Measurements from ENCODE around the gene MTHFD1L. TPM values are rescaled to one million over a fixed set of nuclear protein-coding genes. Genes with fewer than 3 reads are reported as not detected.
"Not testable (repeated sequence)": the region's sequence is repeated elsewhere in the genome, so short reads cannot be mapped to it uniquely, and the experiment has no call there.

Gene MTHFD1L
- total RNA-seq, 5 donors from 2014 or later (not counting 1 experiment from before 2014, with no cell fraction given), result 9.3 to 34.2 (median 26.7) TPM

DNA sequence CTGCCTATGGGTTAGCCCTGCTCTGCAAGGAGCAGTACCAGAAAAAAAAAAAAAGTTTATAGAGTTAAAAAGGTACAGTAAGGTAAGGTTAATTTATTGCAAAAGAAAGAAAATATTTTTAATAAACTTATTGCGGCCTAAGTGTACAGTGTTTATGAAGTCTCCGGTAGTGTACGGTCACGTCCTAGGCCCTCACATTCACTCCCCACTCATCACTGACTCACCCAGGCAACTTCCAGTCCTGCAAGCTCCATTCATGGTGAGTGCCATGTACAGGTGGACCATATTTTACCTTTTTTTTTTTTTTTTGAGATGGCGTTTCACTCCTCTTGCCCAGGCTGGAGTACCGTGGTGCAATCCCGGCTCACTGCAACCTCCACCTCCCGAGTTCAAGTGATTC, 258.1 kb downstream of the MTHFD1L start:
- H3K4me1 ChIP-seq (ENCODE audit: control insufficient read depth in 1 of 2, extremely low read depth in 1 of 2, insufficient read depth in 2 of 2, low read length in 2 of 2); H3K36me3 ChIP-seq (ENCODE audit: control insufficient read depth in 2 of 2, extremely low read depth in 1 of 2, insufficient read depth in 1 of 2, low read length in 1 of 2); H3K4me3 Mint-ChIP-seq; H3K27me3 ChIP-seq (replicated peaks in 1 of 2; ENCODE audit: control insufficient read depth in 2 of 2, extremely low read depth in 1 of 2, insufficient read depth in 2 of 2, low read length in 1 of 2); H3K27ac ChIP-seq (ENCODE audit: low read length); H3K27ac Mint-ChIP-seq; H3K9me3 Mint-ChIP-seq; H3K4me1 Mint-ChIP-seq; H3K4me3 ChIP-seq (ENCODE audit: control insufficient read depth in 1 of 2, extremely low read depth in 1 of 2, low read length in 1 of 2); DNase-seq; H3K27me3 Mint-ChIP-seq; ATAC-seq (replicated peaks in 1 of 4); CTCF ChIA-PET; H3K36me3 Mint-ChIP-seq; POLR2A ChIA-PET; H3K9me3 ChIP-seq: not testable (repeated sequence)
- 100% methylated on average over 1 of the region's 8 CpGs for WGBS (ENCODE audit: insufficient coverage)

GRCh38 chr6:151125242-151125641, 259.7 kb downstream of the MTHFD1L start:
- H3K36me3 Mint-ChIP-seq; H3K27me3 Mint-ChIP-seq; H3K9me3 Mint-ChIP-seq; H3K4me1 Mint-ChIP-seq; DNase-seq; ATAC-seq (replicated peaks in 1 of 4); H3K27ac ChIP-seq (ENCODE audit: low read length); H3K36me3 ChIP-seq (ENCODE audit: control insufficient read depth in 2 of 2, extremely low read depth in 1 of 2, insufficient read depth in 1 of 2, low read length in 1 of 2); H3K4me1 ChIP-seq (ENCODE audit: control insufficient read depth in 1 of 2, extremely low read depth in 1 of 2, insufficient read depth in 2 of 2, low read length in 2 of 2); CTCF ChIA-PET; H3K4me3 Mint-ChIP-seq; H3K4me3 ChIP-seq (ENCODE audit: control insufficient read depth in 1 of 2, extremely low read depth in 1 of 2, low read length in 1 of 2); H3K9me3 ChIP-seq; H3K27ac Mint-ChIP-seq; POLR2A ChIA-PET; H3K27me3 ChIP-seq (replicated peaks in 1 of 2; ENCODE audit: control insufficient read depth in 2 of 2, extremely low read depth in 1 of 2, insufficient read depth in 2 of 2, low read length in 1 of 2): not testable (repeated sequence)
- WGBS (ENCODE audit: insufficient coverage), result 78% methylated on average over 1 of the region's 2 CpGs

DNA sequence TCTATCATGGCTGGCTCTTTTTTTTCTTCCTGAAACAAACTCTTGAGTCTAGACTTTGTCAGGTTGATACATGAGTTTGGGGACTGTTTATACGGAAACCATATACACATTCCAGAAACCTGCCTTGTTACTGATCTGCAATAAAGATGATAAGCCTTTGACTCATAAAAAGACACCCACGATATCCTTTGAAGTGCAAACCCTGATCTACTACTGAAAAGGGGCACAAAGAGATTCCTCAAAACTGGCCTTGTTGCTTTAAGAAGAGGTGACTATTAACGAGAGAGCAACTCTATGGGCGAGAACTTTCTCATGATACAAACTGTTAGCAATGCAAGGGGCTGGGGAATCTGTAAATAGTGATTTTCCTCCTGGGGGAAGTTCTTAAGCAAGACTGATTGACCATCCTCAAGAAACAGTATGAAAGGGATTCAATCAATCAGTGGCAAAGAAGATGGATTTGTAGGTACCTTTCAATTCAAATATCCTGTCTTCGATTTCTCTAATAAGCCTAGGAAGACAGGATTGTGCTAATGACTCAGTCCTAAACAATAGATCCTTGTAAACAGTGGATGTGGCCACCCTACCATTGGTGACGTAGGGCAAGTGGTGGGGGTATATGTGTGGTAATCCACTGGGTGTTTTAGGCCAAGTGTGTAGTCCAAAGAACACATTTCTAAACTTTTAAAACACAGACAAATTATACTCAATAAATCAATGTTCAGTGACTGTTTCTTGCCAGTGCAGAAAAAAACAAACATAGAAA, 260.3 kb downstream of the MTHFD1L start:
- ATAC-seq (replicated peaks in 1 of 4); DNase-seq; H3K4me3 Mint-ChIP-seq; H3K9me3 ChIP-seq; H3K27me3 ChIP-seq (replicated peaks in 1 of 2; ENCODE audit: control insufficient read depth in 2 of 2, extremely low read depth in 1 of 2, insufficient read depth in 2 of 2, low read length in 1 of 2); H3K9me3 Mint-ChIP-seq; H3K36me3 Mint-ChIP-seq; H3K4me3 ChIP-seq (ENCODE audit: control insufficient read depth in 1 of 2, extremely low read depth in 1 of 2, low read length in 1 of 2); H3K27me3 Mint-ChIP-seq; H3K27ac Mint-ChIP-seq; H3K4me1 ChIP-seq (ENCODE audit: control insufficient read depth in 1 of 2, extremely low read depth in 1 of 2, insufficient read depth in 2 of 2, low read length in 2 of 2); H3K27ac ChIP-seq (ENCODE audit: low read length); H3K4me1 Mint-ChIP-seq; H3K36me3 ChIP-seq (ENCODE audit: control insufficient read depth in 2 of 2, extremely low read depth in 1 of 2, insufficient read depth in 1 of 2, low read length in 1 of 2); POLR2A ChIA-PET; CTCF ChIA-PET: not testable (repeated sequence)
- WGBS (ENCODE audit: insufficient coverage), result no CpG with 5 or more reads among the region's 6 CpGs

DNA sequence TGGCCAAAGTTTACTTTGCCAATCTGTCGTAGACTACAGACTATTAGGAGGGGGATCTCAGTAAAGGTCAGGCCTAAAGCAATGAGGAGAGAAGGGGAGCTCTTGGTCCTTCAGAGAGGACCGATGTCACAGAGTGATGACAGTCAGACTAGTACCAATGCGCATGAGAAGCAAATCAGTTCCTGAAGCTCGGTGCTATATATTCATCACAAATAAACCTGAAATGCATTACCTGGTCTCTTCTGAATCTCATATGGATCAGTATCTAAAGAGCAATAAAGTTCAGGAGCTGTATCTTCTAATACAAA, 260.9 kb downstream of the MTHFD1L start:
- H3K27ac Mint-ChIP-seq; H3K27ac ChIP-seq (ENCODE audit: low read length); H3K36me3 Mint-ChIP-seq; H3K9me3 ChIP-seq; H3K27me3 ChIP-seq (replicated peaks in 1 of 2; ENCODE audit: control insufficient read depth in 2 of 2, extremely low read depth in 1 of 2, insufficient read depth in 2 of 2, low read length in 1 of 2); CTCF ChIA-PET; H3K9me3 Mint-ChIP-seq; H3K27me3 Mint-ChIP-seq; POLR2A ChIA-PET; H3K4me3 Mint-ChIP-seq; ATAC-seq (replicated peaks in 1 of 4); H3K4me1 ChIP-seq (ENCODE audit: control insufficient read depth in 1 of 2, extremely low read depth in 1 of 2, insufficient read depth in 2 of 2, low read length in 2 of 2); H3K4me3 ChIP-seq (ENCODE audit: control insufficient read depth in 1 of 2, extremely low read depth in 1 of 2, low read length in 1 of 2); H3K4me1 Mint-ChIP-seq; H3K36me3 ChIP-seq (ENCODE audit: control insufficient read depth in 2 of 2, extremely low read depth in 1 of 2, insufficient read depth in 1 of 2, low read length in 1 of 2); DNase-seq: not testable (repeated sequence)
- 100% methylated on average over 1 of the region's 4 CpGs for WGBS (ENCODE audit: insufficient coverage)

- H3K4me1 Mint-ChIP-seq; POLR2A ChIA-PET; H3K4me3 Mint-ChIP-seq; DNase-seq; H3K27ac Mint-ChIP-seq; CTCF ChIA-PET; H3K9me3 Mint-ChIP-seq; H3K9me3 ChIP-seq; H3K36me3 Mint-ChIP-seq; H3K27me3 Mint-ChIP-seq; H3K27ac ChIP-seq (ENCODE audit: low read length); H3K4me3 ChIP-seq (ENCODE audit: control insufficient read depth in 1 of 2, extremely low read depth in 1 of 2, low read length in 1 of 2); H3K36me3 ChIP-seq (ENCODE audit: control insufficient read depth in 2 of 2, extremely low read depth in 1 of 2, insufficient read depth in 1 of 2, low read length in 1 of 2); ATAC-seq (replicated peaks in 1 of 4); H3K4me1 ChIP-seq (ENCODE audit: control insufficient read depth in 1 of 2, extremely low read depth in 1 of 2, insufficient read depth in 2 of 2, low read length in 2 of 2); H3K27me3 ChIP-seq (replicated peaks in 1 of 2; ENCODE audit: control insufficient read depth in 2 of 2, extremely low read depth in 1 of 2, insufficient read depth in 2 of 2, low read length in 1 of 2): not testable (repeated sequence)
- WGBS (ENCODE audit: insufficient coverage), result no CpG with 5 or more reads among the region's 5 CpGs
Measured at GRCh38 chr6:151127133-151127798, 261.8 kb downstream of the MTHFD1L start.

DNA sequence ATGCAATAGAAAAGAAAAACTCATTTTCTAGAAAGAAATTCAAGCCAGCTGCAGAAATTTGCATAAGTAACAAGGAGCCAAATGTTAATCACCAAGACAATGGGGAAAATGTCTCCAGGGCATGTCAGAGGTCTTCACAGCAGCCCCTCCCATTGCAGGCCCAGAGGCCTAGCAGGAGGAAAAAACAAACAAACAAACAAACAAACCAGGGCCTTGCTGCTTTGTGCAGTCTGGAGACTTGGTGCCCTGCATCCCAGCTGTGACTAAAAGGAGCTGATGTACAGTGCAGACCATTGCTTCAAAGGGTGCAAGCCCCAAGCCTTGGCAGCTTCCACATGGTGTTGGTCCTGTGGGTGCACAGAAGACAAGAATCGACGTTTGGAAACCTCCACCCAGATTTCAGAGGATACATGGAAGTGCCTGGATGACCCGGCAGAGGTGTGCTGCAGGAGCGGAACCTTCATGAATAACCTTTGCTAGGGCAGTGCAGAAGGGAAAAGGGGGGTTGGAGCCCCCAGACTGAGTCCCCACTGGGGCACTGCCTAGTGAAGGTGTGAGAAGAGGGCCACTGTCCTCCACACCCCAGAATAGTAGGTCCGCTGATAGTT, 263.4 kb downstream of the MTHFD1L start:
- no peaks in the 10 kb centered on the region for H3K9me3 ChIP-seq
- peaks cover 0 to 5% (median 0%) of the 10 kb centered on the region in 3 donors for H3K9me3 Mint-ChIP-seq
- H3K27ac Mint-ChIP-seq, result no peak overlapping the region
- no peaks in the 10 kb centered on the region for H3K27me3 ChIP-seq (replicated peaks in 1 of 2; ENCODE audit: control insufficient read depth in 2 of 2, extremely low read depth in 1 of 2, insufficient read depth in 2 of 2, low read length in 1 of 2)
- no peak overlapping the region for H3K4me3 ChIP-seq (ENCODE audit: control insufficient read depth in 1 of 2, extremely low read depth in 1 of 2, low read length in 1 of 2)
- H3K27ac ChIP-seq (ENCODE audit: low read length), result no peak overlapping the region
- no peaks in the 10 kb centered on the region for H3K4me1 Mint-ChIP-seq
- no peaks in the 10 kb centered on the region for H3K36me3 Mint-ChIP-seq
- H3K36me3 ChIP-seq (ENCODE audit: control insufficient read depth in 2 of 2, extremely low read depth in 1 of 2, insufficient read depth in 1 of 2, low read length in 1 of 2), result no peaks in the 10 kb centered on the region
- no peak overlapping the region for H3K4me3 Mint-ChIP-seq
- H3K27me3 Mint-ChIP-seq, result peaks cover 0 to 1% of the 10 kb centered on the region in 2 donors
- ChIA-PET POLR2A (no interaction called here), CTCF (no interaction called here)
- no CpG with 5 or more reads among the region's 5 CpGs for WGBS (ENCODE audit: insufficient coverage)
- DNase-seq (no peak), ATAC-seq (replicated peaks in 1 of 4) (no peak)
- H3K4me1 ChIP-seq (ENCODE audit: control insufficient read depth in 1 of 2, extremely low read depth in 1 of 2, insufficient read depth in 2 of 2, low read length in 2 of 2), result no peaks in the 10 kb centered on the region
